GM12872 (cell line): ENCODE data around the gene NDFIP2.

ENCODE experiments used
- CTCF ChIP-seq: IDR thresholded peaks from 3 replicates; pipeline ENCODE4 v1.5.1; 2011; ENCODE audit warnings: low read depth, mild to moderate bottlenecking, low read length, moderate library complexity; ENCODE audit not compliant: insufficient read depth

Gene NDFIP2

GRCh38 chr13:79581870-79582315 is 100.9 kb downstream of the NDFIP2 start:
- no peak for TF ChIP-seq CTCF

GRCh38 chr13:79582896-79583295 is 101.9 kb downstream of the NDFIP2 start:
- no peak for TF ChIP-seq CTCF

GRCh38 chr13:79585033-79585432 is 104.1 kb downstream of the NDFIP2 start:
- TF ChIP-seq CTCF: no peak

GRCh38 chr13:79589603-79590393 is 108.8 kb downstream of the NDFIP2 start:
- TF ChIP-seq CTCF: no peak

- TF ChIP-seq CTCF: no peak
These were observed 109.4 kb downstream of the NDFIP2 start for GRCh38 chr13:79590394-79590676.

- no peak for TF ChIP-seq CTCF
These were observed 110.5 kb downstream of the NDFIP2 start for GRCh38 chr13:79591493-79591892.

GRCh38 chr13:79593121-79593520 is 112.2 kb downstream of the NDFIP2 start:
- no peak for TF ChIP-seq CTCF
